ENCODE data around the gene CPAMD8.

DNA sequence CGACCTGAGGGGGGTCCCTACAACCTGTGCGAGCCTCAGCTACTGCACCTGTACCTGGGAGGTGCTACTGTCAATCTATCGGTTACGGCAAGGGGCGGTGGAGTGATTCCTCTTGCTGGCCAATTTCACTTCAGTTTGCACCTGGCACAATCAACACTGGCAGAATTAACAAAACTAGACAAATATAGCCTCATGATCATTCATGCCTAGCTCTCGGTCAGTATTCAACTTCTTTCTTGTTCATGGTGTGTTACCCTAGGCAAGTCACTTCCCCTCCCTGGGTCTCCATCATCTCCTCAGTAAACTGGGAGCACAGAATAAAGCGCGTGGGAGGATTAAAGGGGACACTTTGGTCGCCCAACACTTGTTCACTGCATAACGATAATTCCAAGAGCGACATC, 48.0 kb upstream of the CPAMD8 start:
- TF ChIP-seq, protein P1, sequence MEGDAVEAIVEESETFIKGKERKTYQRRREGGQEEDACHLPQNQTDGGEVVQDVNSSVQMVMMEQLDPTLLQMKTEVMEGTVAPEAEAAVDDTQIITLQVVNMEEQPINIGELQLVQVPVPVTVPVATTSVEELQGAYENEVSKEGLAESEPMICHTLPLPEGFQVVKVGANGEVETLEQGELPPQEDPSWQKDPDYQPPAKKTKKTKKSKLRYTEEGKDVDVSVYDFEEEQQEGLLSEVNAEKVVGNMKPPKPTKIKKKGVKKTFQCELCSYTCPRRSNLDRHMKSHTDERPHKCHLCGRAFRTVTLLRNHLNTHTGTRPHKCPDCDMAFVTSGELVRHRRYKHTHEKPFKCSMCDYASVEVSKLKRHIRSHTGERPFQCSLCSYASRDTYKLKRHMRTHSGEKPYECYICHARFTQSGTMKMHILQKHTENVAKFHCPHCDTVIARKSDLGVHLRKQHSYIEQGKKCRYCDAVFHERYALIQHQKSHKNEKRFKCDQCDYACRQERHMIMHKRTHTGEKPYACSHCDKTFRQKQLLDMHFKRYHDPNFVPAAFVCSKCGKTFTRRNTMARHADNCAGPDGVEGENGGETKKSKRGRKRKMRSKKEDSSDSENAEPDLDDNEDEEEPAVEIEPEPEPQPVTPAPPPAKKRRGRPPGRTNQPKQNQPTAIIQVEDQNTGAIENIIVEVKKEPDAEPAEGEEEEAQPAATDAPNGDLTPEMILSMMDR (IDR thresholded peaks at IDR 0.05): no peak
- no peak for TF ChIP-seq POLR2A (IDR thresholded peaks at IDR 0.05)

All from body of pancreas (tissue), 4 donors.